HepG2 (cell line): Measurements from ENCODE around the gene ART4. TPM values are rescaled to one million over a fixed set of nuclear protein-coding genes. Genes with fewer than 3 reads are reported as not detected.

Source experiments
- FOXM1 ChIP-seq: sonication (generic); formaldehyde crosslinking; IDR thresholded peaks from 2 replicates; pipeline ENCODE4 v1.5.0; 2020; ENCODE audit warnings: missing genetic modification reagents
- HIVEP1 ChIP-seq: sonication (generic); formaldehyde crosslinking; IDR thresholded peaks from 2 replicates; pipeline ENCODE4 v1.4.0; 2020; ENCODE audit warnings: mild to moderate bottlenecking, missing genetic modification reagents
- MTF1 ChIP-seq: sonication (generic); formaldehyde crosslinking; IDR thresholded peaks from 2 replicates; pipeline ENCODE4 v1.5.0; 2020; ENCODE audit warnings: missing genetic modification reagents
- ZNF512 ChIP-seq: sonication (generic); formaldehyde crosslinking; IDR thresholded peaks from 2 replicates; pipeline ENCODE4 v1.4.0; 2020; ENCODE audit warnings: mild to moderate bottlenecking, missing genetic modification reagents
- polyA plus RNA-seq, 8 experiments: library from polyadenylated mRNA; depleted of rRNA in 3 of 8; stranded (reverse) in 7 of 8; unstranded in 1 of 8; fragments of >200 nt; fragmentation: Illumina TruSeq in 4 of 8; extraction: Trizol in 4 of 8; gene quantifications; 2 replicates each; pipeline versions ENCODE4 v1.2.1 to v1.2.3, GENCODE V29; 2011 to 2016; ENCODE audit warnings: low read depth in 4 of 8, missing spikeins in 1 of 8, mixed read lengths in 1 of 8; ENCODE audit not compliant: insufficient read depth in 1 of 8
- total RNA-seq, 5 experiments: library from RNA; depleted of rRNA; stranded (reverse); fragments of >200 nt; fragmentation: Illumina TruSeq; extraction: Trizol; gene quantifications; 2 replicates each; pipeline ENCODE4 v1.2.3, GENCODE V29; 2016; ENCODE audit warnings: low read depth in 1 of 5
- TF ChIP-seq, protein P1 (sequence below): sonication (generic); formaldehyde crosslinking; IDR thresholded peaks from 2 replicates; pipeline ENCODE4 v1.4.0; 2020; ENCODE audit warnings: missing genetic modification reagents
- TF ChIP-seq, protein P2 (sequence below): sonication (generic); formaldehyde crosslinking; IDR thresholded peaks from 2 replicates; pipeline ENCODE4 v1.5.1; 2020; ENCODE audit warnings: mild to moderate bottlenecking, missing genetic modification reagents, borderline replicate concordance

The ART4 gene
- total and polyA plus RNA-seq, 2 of the 13 experiments (the other 11 are each of a cell fraction or from before 2014, with no cell fraction given), result 17.6 to 20.3 TPM

- TF ChIP-seq, protein P1, sequence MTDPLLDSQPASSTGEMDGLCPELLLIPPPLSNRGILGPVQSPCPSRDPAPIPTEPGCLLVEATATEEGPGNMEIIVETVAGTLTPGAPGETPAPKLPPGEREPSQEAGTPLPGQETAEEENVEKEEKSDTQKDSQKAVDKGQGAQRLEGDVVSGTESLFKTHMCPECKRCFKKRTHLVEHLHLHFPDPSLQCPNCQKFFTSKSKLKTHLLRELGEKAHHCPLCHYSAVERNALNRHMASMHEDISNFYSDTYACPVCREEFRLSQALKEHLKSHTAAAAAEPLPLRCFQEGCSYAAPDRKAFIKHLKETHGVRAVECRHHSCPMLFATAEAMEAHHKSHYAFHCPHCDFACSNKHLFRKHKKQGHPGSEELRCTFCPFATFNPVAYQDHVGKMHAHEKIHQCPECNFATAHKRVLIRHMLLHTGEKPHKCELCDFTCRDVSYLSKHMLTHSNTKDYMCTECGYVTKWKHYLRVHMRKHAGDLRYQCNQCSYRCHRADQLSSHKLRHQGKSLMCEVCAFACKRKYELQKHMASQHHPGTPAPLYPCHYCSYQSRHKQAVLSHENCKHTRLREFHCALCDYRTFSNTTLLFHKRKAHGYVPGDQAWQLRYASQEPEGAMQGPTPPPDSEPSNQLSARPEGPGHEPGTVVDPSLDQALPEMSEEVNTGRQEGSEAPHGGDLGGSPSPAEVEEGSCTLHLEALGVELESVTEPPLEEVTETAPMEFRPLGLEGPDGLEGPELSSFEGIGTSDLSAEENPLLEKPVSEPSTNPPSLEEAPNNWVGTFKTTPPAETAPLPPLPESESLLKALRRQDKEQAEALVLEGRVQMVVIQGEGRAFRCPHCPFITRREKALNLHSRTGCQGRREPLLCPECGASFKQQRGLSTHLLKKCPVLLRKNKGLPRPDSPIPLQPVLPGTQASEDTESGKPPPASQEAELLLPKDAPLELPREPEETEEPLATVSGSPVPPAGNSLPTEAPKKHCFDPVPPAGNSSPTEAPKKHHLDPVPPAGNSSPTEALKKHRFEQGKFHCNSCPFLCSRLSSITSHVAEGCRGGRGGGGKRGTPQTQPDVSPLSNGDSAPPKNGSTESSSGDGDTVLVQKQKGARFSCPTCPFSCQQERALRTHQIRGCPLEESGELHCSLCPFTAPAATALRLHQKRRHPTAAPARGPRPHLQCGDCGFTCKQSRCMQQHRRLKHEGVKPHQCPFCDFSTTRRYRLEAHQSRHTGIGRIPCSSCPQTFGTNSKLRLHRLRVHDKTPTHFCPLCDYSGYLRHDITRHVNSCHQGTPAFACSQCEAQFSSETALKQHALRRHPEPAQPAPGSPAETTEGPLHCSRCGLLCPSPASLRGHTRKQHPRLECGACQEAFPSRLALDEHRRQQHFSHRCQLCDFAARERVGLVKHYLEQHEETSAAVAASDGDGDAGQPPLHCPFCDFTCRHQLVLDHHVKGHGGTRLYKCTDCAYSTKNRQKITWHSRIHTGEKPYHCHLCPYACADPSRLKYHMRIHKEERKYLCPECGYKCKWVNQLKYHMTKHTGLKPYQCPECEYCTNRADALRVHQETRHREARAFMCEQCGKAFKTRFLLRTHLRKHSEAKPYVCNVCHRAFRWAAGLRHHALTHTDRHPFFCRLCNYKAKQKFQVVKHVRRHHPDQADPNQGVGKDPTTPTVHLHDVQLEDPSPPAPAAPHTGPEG (CRISPR knock-in tag), result no peak
- TF ChIP-seq, protein P2, sequence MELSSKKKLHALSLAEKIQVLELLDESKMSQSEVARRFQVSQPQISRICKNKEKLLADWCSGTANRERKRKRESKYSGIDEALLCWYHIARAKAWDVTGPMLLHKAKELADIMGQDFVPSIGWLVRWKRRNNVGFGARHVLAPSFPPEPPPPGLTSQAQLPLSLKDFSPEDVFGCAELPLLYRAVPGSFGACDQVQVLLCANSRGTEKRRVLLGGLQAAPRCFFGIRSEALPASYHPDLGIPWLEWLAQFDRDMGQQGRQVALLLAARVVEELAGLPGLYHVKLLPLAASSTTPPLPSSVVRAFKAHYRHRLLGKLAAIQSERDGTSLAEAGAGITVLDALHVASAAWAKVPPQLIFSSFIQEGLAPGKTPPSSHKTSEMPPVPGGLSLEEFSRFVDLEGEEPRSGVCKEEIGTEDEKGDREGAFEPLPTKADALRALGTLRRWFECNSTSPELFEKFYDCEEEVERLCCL, result no peak
- TF ChIP-seq MTF1 (CRISPR knock-in tag) (no peak), FOXM1 (CRISPR knock-in tag) (no peak), ZNF512 (CRISPR knock-in tag) (no peak), HIVEP1 (CRISPR knock-in tag) (no peak; the same call in 1 of the 2 replicates)
Measured at GRCh38 chr12:14803011-14803829, 40.1 kb downstream of the ART4 start, which contains the start of the genes C12orf60 and WBP11 (continued).
